Measurements from ENCODE around the gene PPP1R1C. TPM values are rescaled to one million over a fixed set of nuclear protein-coding genes. Genes with fewer than 3 reads are reported as not detected.

The PPP1R1C gene
- total and polyA plus RNA-seq, 2 donors (not counting 1 experiment from before 2014, with no cell fraction given) = not detected

DNA sequence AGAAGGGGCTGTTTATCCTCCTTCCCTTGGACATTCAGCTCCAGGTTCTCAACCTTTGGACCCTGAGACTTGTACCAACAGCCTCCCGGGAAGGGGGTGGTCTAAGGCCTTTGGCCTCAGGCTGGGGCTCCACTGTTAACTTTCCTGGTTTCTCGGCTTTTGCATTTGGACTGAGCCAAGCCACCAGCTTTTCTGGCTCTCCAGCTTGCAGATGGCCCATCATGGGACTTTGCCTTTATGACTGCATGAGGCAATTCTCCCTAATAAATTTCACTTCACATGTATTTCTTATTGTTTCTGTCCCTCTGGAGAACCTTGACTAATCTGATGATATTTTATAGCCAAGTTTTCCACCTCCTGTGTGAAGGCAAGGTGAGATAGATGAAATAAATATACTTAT is 180.8 kb downstream of the PPP1R1C start:
- CTCF ChIA-PET = no interaction called here
- no peak overlapping the region for H3K4me3 Mint-ChIP-seq
- no peaks in the 10 kb centered on the region for H3K36me3 ChIP-seq (replicated peaks in 1 of 2; ENCODE audit: control extremely low read depth in 1 of 2, control insufficient read depth in 1 of 2, extremely low read depth in 1 of 2, insufficient read depth in 2 of 2, low read length in 1 of 2)
- no peaks in the 10 kb centered on the region for H4K20me1 ChIP-seq (ENCODE audit: control insufficient read depth, insufficient read depth, low read length, poor library complexity, severe bottlenecking)
- H3K4me1 Mint-ChIP-seq = no peaks in the 10 kb centered on the region
- H3K4me3 ChIP-seq (ENCODE audit: control extremely low read depth in 1 of 5, extremely low read depth in 1 of 5, insufficient read depth in 1 of 5, low read depth in 2 of 5, low read length in 4 of 5) = no peak overlapping the region
- H3K4me1 ChIP-seq (ENCODE audit: control insufficient read depth in 2 of 2, insufficient read depth in 2 of 2, low read length in 2 of 2) = no peaks in the 10 kb centered on the region
- WGBS (ENCODE audit: insufficient coverage) = 100% methylated on average over 1 of the region's 2 CpGs
- no peaks in the 10 kb centered on the region for H3K9me3 ChIP-seq (ENCODE audit: control extremely low read depth in 1 of 3, control insufficient read depth in 2 of 3, insufficient read depth in 1 of 3, low read length in 2 of 3)
- no peak overlapping the region for H3K4me2 ChIP-seq (replicated peaks; ENCODE audit: low read depth, low read length, poor library complexity, severe bottlenecking)
- intact Hi-C loops (cut with micrococcal nuclease) = no loop called here
- peaks cover 3% of the 10 kb centered on the region for H3K27me3 Mint-ChIP-seq
- TF ChIP-seq, protein P1, sequence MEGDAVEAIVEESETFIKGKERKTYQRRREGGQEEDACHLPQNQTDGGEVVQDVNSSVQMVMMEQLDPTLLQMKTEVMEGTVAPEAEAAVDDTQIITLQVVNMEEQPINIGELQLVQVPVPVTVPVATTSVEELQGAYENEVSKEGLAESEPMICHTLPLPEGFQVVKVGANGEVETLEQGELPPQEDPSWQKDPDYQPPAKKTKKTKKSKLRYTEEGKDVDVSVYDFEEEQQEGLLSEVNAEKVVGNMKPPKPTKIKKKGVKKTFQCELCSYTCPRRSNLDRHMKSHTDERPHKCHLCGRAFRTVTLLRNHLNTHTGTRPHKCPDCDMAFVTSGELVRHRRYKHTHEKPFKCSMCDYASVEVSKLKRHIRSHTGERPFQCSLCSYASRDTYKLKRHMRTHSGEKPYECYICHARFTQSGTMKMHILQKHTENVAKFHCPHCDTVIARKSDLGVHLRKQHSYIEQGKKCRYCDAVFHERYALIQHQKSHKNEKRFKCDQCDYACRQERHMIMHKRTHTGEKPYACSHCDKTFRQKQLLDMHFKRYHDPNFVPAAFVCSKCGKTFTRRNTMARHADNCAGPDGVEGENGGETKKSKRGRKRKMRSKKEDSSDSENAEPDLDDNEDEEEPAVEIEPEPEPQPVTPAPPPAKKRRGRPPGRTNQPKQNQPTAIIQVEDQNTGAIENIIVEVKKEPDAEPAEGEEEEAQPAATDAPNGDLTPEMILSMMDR (IDR thresholded peaks at IDR 0.05) = no peak
- no peak for TF ChIP-seq EZH2 (IDR thresholded peaks at IDR 0.05; ENCODE audit: borderline replicate concordance, insufficient read depth, low read depth, low read length, poor library complexity, severe bottlenecking)
- H3K27ac Mint-ChIP-seq = no peak overlapping the region
- POLR2A ChIA-PET = no interaction called here
- ATAC-seq (ENCODE audit: low read depth) (no peak), DNase-seq (no peak)
- no peaks in the 10 kb centered on the region for H3K79me2 ChIP-seq (ENCODE audit: control insufficient read depth, insufficient read depth, low read length)
- H3K9me3 Mint-ChIP-seq (ENCODE audit: insufficient read depth) = no peaks in the 10 kb centered on the region
- H3K27ac ChIP-seq (ENCODE audit: low read length in 2 of 2) = no peak overlapping the region
- H3K9ac ChIP-seq (ENCODE audit: low read length) = no peak overlapping the region
- no peak overlapping the region for H2AFZ ChIP-seq (ENCODE audit: insufficient read depth, low read depth, low read length, poor library complexity, severe bottlenecking)
- H3K27me3 ChIP-seq (replicated peaks in 1 of 4; ENCODE audit: control extremely low read depth in 1 of 4, control insufficient read depth in 3 of 4, insufficient read depth in 4 of 4, low read length in 3 of 4) = no peaks in the 10 kb centered on the region

DNA sequence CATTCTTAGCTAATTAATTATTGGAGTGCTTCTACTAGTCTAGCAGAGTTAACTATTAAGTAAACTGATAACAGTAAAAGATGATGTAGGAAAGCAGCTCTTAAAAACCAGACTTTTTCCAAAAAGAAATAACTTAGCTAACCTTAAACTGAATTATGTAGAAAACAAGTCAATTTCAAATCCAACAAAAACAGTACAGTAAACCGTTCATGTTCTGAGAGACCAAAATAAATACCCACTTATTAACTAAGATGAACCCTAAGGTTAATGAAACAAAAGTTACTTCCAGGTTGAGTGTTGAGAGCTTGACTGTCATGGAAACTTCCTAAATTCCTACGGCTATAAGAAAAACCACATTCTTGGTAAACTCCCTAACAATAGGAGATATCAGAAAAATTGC is 181.2 kb downstream of the PPP1R1C start:
- no peaks in the 10 kb centered on the region for H3K27me3 ChIP-seq (replicated peaks in 1 of 4; ENCODE audit: control extremely low read depth in 1 of 4, control insufficient read depth in 3 of 4, insufficient read depth in 4 of 4, low read length in 3 of 4)
- Mint-ChIP-seq H3K4me3 (no peak overlapping the region), H3K9me3 (ENCODE audit: insufficient read depth) (no peaks in the 10 kb centered on the region), H3K27ac (no peak overlapping the region), H3K27me3 (peaks cover 3% of the 10 kb centered on the region), H3K4me1 (no peaks in the 10 kb centered on the region)
- H3K27ac ChIP-seq (ENCODE audit: low read length in 2 of 2) = no peak overlapping the region
- ATAC-seq (ENCODE audit: low read depth) = no peak
- WGBS (ENCODE audit: insufficient coverage) = no CpG with 5 or more reads among the region's 2 CpGs
- TF ChIP-seq, protein P1 (IDR thresholded peaks at IDR 0.05) = no peak
- no peak for TF ChIP-seq EZH2 (IDR thresholded peaks at IDR 0.05; ENCODE audit: borderline replicate concordance, insufficient read depth, low read depth, low read length, poor library complexity, severe bottlenecking)
- H3K4me3 ChIP-seq (ENCODE audit: control extremely low read depth in 1 of 5, extremely low read depth in 1 of 5, insufficient read depth in 1 of 5, low read depth in 2 of 5, low read length in 4 of 5) = no peak overlapping the region
- H3K36me3 ChIP-seq (replicated peaks in 1 of 2; ENCODE audit: control extremely low read depth in 1 of 2, control insufficient read depth in 1 of 2, extremely low read depth in 1 of 2, insufficient read depth in 2 of 2, low read length in 1 of 2) = no peaks in the 10 kb centered on the region
- H3K4me1 ChIP-seq (ENCODE audit: control insufficient read depth in 2 of 2, insufficient read depth in 2 of 2, low read length in 2 of 2) = no peaks in the 10 kb centered on the region
- ChIA-PET POLR2A (no interaction called here), CTCF (interaction anchor here (1.5 kb wide), 1 partner anchor 20 kb away, joined by 3 read pairs; no protein-coding TSS in a partner anchor)
- no peak overlapping the region for H3K9ac ChIP-seq (ENCODE audit: low read length)
- H4K20me1 ChIP-seq (ENCODE audit: control insufficient read depth, insufficient read depth, low read length, poor library complexity, severe bottlenecking) = no peaks in the 10 kb centered on the region
- H3K9me3 ChIP-seq (ENCODE audit: control extremely low read depth in 1 of 3, control insufficient read depth in 2 of 3, insufficient read depth in 1 of 3, low read length in 2 of 3) = no peaks in the 10 kb centered on the region
- no peak overlapping the region for H2AFZ ChIP-seq (ENCODE audit: insufficient read depth, low read depth, low read length, poor library complexity, severe bottlenecking)
- DNase-seq = no peak
- no peak overlapping the region for H3K4me2 ChIP-seq (replicated peaks; ENCODE audit: low read depth, low read length, poor library complexity, severe bottlenecking)
- no peaks in the 10 kb centered on the region for H3K79me2 ChIP-seq (ENCODE audit: control insufficient read depth, insufficient read depth, low read length)
- intact Hi-C loops (cut with micrococcal nuclease) = no loop called here

Small RNAs within 50 kb of the gene (small RNA-seq; reads per million reads assigned to genes)
- not detected for gene RNA5SP113 (ENCODE audit: insufficient read length, low read depth, low replicate concordance)

Other genes starting within 250 kb of the PPP1R1C start
- gene ITPRID2, start 94.1 kb upstream of the PPP1R1C start, total RNA-seq = 42.5 and 47.6 TPM in 2 replicates
- gene ITPRID2, start 94.1 kb upstream of the PPP1R1C start, polyA plus RNA-seq = 8.9 and 15.7 TPM in 2 replicates